HG02870 (cell line): Measurements from ENCODE around the gene SDE2.
"Not testable (repeated sequence)": the region's sequence is repeated elsewhere in the genome, so short reads cannot be mapped to it uniquely, and the experiment has no call there.

Source experiments
- ATAC-seq: cut with Tn5 transposase; IDR thresholded peaks from one replicate; pipeline ENCODE4 v1.9.1; 2021; ENCODE audit warnings: mild to moderate bottlenecking, moderate library complexity; ENCODE audit not compliant: unreplicated experiment

Gene SDE2

DNA sequence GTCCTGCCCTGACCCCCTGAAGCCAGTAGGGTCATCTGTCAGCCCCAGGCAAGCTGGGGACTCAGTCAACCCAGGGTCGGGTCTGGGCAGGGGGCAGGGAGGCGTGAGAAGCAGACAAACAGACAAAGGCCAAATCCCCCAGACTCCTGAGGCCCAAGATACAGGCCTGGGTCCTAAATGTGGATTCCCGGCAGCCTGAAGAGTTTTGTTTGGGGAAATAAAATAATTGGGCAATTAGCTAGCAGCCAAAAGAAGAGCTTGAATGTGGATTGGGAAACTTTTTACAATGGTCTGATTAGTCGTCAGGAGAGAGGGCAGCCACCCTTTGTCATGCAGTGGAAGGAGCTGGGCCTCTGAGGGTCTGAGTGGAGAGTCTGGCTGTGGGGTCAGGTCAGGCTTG is 53.6 kb downstream of the SDE2 start:
- no peak for ATAC-seq

DNA sequence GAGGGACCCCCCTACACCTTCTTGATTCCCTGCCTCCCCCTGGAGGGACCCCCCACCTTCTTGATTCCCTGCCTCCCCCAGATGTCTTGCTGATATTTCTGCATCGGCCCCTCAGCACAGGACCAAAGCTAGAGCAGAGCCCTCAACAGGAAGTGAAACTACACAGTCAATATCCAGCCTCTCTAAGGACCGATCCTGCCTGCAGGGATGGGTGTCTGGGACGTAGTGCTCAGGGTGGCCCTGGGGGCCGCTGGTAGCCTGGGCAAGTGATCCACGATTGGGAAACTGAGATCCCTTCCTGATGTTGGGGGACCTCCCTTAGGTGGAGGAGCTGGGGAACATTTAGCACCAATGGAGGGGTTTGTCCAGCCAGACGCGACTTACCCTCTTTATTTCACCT is 54.2 kb downstream of the SDE2 start:
- peak; percentile 46 for ATAC-seq

DNA sequence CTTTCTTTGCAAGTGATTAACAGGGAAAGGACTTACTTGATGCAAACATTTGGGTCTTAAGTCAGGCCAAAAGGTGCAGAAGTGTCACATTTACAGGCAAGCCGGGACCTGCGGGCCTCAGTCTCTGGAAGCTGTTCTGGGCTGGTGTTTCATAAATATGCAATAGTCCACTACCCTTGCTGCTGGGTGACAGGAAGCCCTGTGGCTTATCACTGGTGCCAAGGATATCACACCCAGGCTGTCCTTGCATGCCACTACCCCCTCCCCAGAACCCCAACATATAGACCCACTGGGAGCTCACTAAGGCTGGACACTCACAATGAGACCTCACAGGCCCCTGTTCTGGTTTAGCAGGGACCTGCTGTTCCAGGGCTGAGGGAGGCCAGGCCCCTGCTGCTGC is 54.8 kb downstream of the SDE2 start:
- no peak for ATAC-seq

DNA sequence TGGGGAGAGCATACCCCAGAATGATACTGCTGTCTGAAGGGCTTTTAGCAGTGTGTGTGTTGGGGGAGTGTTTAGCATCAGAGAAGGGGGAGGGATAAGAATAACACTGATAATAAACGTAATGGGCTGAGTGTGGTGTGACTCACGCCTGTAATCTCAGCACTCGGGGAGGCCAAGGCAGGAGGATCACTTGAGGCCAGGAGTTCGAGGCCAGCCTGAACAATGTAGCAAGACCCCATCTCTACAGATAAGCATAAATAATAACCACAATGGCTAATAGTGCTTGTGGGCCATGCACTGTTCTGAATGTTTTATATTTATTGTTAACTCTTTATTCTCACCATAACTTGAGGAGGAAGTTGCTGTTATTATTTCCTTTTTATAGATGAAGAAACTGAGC is 55.6 kb downstream of the SDE2 start:
- ATAC-seq, result no peak

DNA sequence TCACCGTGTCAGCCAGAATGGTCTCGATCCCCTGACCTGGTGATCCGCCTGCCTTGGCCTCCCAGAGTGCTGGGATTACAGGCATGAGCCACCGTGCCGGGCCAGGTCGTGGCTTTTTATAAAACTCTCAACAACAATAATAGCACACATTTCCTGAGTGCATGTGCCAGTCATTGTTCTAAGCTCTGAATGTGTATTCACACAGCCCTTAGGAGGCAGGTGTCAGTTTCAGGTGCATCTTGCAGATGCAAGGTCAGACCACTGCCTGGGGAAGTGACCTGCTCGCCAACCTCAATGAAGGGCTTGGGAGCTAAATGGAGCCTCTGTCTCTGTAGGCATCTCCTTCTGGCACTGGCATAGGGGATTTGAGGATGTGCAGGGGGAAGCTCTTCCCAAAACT is 56.6 kb downstream of the SDE2 start:
- ATAC-seq, result peak; percentile 84

DNA sequence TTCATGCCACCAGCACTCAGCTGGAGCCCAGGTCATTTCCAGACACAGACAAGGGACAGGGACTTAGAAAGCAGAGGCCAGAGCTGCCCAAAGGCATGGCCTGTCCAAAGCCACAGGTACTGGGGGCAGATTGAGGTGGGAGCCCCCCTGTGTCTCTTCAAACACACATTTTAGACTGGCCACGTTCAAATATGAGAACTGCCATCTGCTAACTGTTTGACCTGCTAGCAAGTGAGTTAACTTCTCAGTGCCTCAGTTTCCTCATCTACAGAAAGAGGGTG is 57.3 kb downstream of the SDE2 start:
- no peak for ATAC-seq

DNA sequence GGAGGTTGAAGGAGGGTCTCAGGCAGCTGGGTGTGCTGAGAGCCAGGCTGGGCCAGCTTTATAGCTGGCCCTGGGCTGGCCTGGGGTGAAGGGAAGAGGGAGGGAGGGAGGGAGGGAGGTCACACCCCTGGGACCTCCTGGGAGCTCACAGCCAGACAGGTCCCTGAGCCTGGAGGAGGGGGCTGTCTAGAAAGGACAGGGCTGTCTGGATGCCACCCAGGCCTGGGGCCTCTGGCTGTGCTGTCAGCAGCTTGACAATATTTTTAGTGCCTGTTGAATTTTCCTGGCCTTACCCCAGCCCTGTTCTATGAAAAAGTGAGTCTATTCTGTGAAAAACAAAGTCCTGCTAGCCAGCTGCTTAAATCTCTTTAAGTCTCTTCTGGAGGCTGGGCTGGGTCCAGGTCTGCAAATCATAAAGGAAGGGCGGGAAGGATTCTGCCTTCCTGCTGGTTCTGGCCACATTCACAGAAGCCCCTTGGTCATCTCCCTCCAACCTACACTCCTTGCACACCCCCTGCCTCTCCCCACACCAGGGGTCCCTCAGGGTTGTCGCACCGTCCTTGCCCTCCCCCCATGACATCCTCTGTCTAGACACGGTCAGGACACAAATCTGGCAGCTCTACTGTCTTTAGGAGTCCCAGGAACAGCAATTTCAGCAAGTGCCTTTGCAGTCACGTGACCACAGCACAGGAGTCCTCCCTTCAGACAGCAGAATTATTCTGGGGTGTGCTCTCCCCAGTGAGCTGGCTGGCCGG is 57.8 kb downstream of the SDE2 start, which contains the start of gene LEFTY2:
LEFTY2 (minus strand) TSS at position 34 of the 755 bp plus-strand sequence. CDS start 80 bp downstream, outside the sequence.
- no peak for ATAC-seq

DNA sequence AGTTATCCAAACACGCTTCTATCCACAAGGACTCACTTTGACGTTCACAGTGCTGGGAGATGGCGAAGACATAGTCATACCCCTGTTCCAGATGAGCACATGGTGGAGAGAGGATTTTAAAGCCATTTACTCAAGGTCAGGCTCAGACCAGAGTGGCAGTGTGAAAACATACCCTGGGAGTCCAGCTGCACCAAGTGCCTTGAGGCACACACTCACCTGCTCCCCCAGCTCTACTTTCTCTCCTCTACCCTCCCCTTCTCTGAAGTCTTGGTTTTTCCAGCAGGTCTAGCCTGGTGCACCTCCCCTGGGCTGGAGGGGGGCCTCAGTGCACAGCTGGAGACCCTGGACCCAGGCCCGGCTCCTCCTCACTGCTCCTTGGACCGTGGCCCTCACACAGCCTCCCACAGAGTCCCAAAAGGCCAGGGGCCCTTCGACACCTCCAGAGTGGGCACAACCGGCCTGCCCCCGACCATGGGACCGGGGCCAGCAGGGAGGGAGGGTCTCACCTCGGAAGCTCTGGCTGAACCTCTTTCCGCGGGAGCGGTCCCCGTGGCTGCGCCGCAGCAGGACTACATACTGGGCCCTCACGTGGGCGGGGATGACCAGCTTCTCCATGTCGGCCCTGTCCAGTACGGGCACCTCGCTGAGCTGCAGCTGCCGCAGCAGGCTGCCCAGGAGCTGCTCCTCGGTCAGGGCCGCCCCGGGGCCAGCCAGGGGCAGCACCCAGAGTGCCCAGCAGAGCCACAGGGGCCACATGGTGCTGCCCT is 58.6 kb downstream of the SDE2 start:
- ATAC-seq, result no peak

DNA sequence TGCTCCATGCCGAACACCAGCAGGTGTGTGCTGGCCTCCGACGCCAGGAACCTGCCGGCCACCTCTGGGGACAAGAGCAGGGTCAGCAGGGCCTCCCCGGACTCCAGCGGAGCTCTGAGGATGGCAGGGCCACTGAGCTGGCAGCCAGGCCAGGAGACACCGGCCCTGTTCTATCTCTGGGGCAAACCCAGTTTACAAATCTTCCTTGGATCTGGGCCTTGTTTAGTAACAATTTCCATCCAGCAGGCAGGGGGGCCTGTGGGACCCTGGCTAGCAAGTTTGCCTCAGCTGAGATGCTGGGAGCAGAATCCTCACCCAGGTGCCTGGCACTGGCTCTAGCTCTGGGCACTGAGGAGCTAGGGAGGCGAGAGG is 59.2 kb downstream of the SDE2 start:
- ATAC-seq, result not testable (repeated sequence)

DNA sequence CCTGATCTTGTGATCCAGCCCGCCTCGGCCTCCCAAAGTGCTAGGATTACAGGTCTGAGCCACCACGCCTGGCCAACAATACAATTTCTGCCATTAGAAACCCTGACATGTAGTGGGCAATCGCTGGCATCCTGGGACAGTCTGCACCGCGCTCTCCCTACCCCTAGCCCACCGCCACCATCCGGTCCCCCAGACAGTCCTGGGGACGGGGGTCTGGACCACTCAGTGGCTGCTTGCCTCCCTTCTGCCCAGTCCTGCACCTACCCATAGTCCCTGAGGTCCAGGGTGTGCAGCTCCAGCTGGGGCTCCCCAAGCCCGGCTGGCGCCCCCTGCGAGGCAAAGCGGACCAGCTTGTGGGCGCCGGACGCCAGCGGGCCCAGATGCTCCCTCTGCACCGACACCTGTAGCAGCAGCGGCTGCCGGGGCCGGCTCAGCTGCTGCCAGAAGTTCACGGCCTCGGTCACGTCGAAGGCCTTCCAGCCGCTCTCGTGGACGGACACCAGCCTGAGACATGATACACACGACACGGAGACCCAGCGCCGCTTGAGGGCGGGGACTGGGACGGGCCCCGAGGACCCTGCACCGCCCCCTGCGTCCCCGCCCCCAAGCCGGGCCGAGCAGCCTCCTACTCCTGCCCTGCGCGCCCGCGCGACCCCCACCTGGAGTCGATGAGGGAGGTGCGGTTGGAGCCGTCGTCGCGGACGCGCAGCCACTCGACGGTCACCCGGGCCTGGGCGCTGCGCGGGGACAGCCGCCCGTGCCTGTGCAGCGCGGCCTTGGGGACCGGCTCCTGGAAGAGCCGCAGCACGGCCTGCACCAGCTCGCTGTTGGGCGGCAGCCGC is 59.8 kb downstream of the SDE2 start:
- ATAC-seq, result not testable (repeated sequence)

DNA sequence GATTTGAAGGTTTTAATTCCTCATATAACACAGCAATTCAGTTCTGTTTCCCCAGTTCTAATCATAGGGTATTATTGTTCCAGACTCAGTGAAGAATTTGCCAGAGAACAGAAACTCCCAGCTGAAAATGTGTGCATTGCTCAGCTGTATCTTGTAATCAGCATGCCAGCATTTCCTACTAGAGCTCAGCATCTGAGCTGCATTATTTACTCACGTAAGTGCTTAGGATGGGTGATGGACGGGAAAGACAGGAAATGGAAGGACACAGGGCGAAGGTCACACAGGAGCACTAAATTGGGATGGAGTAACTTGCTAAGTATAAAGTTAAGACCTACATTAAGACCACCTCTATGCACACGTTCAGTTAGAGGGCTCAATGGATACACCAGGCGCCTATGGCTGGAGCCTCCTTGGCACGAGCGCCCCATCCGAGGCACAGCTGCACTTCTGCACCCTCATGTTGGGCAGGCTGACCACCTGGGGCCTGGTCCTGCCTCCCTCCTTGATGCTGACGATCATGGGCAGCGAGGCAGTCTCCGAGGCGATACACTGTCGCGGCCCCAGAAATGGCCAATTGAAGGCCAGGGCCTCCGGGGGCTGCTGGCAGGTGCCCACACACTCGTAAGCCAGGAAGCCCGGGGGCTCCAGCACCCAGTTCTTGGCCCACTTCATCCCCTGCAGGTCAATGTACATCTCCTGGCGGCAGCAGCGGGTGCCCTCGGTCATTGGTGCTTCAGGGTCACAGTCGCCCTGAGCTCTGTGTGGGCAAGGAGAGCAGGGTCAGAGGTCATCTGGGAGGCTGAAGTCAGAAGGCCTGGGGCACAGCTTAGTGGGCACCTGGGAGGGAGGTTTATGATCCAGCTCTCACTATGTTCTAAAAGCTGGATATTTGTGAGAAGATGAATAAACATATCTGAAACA is 61.8 kb downstream of the SDE2 start:
- ATAC-seq, result no peak

DNA sequence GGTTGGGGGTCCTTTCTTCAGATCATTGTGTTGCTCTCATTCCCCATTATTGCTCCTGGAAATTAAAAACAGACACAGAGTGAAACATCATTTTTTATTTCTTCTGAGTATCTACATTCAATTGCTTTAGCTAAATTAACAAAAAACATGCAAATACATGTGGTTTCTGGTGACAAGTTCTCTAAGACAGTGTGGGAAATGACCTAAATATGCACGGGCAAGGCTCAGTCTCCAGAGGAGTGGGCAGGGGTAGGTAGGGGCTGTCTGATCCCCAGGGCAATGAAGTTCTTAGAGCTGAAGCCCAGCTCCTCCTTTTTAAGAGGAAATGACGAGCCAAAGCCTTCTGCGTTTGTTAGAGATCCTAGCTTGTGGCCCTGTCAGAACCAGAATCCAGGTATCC is 62.6 kb downstream of the SDE2 start:
- no peak for ATAC-seq

DNA sequence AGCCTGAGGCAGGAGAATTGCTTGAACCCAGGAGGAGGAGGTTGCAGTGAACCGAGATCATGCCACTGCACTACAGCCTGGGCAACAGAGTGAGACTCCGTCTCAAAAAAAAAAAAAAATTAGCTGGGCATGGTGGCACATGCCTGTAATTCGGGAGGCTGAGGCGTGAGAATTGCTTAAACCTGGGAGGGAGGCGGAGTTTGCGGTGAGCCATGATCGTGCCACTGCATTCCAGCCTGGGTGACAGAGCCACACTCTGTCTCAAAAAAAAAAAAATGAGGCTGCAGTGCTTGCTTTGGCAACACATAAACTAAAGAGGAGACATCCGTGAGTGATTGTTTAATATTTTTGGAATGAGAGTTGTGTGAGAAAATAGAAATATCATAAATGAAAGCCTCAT is 63.1 kb downstream of the SDE2 start:
- not testable (repeated sequence) for ATAC-seq

DNA sequence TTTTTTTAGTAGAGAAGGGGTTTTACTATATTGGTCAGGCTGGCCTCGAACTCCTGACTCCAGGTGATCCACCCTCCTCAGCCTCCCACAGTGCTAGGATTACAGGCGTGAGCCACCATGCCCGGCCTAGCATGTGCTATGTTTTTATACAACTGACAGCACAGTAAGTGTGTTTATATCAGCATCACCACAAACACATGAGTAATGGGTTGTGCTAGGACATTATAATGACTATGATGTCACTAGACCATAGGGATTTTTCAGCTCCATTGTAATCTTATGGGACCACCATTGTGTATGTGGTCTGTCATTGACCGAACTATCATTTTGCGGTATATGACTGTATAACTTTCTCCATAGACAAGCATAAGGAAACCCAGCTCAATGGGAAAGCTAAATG is 64.4 kb downstream of the SDE2 start:
- ATAC-seq, result no peak

DNA sequence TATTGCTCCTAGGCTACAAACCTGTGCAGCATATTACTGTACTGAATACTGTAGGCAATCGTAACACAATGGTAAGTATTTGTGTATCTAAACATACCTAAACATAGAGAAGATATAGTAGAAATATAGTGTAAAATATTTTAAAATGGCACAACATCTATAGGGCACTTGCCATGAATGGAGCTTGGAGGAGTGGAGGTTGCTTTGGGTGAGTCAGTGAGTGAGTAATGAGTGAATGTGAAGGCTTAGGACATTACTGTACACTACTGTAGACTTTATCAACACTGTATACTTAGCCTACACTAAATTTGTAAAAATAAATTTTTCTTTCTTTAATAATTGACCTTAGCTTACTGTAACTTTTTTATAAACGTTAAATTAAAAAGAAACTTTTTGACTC is 66.1 kb downstream of the SDE2 start:
- ATAC-seq, result no peak
